ENCODE measurements around the gene FAM83G. TPM values are rescaled to one million over a fixed set of nuclear protein-coding genes. Genes with fewer than 3 reads are reported as not detected.

FAM83G gene
- total RNA-seq, 2 experiments from 2014 or later = 5.0 to 10.4 TPM

DNA sequence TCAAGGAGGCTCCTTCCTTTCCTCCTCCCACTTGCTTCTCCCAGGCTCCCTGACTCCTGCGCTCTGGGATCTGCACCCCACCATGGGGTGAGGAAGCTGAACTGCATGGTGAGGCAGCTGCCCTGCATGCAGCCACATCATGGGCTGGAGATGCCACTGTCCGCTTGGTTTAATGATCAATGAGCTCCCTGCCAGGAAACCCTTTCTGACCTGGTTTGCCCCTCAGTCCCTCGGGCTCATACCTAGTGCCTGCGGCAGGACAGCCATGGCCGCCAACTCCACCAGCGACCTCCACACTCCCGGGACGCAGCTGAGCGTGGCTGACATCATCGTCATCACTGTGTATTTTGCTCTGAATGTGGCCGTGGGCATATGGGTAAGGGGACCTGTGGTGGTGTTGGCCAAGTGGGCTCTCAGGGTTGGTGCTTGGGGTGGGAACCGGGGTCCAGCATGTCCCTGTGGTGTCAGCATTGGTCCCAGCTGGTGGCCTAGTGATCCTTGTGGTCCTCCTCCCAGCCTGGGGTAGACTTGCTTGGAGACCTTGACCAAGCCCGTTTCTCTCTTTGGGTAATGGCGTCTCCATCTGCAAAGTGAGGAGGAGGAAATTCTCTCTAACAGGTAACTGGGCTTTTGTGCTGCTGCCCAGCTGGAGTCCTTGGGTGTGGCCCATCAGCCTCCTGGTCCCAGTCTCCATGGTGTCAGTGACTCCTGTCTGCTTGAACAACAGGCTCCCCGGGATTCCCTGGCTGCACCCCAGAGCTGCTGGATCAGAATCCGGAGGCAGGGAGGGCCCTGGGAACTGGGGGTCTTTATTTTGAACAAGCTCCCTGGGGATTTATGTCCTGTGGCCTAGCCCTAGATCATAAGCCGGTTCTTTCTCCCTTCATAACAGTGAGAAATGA lies 52.4 kb downstream of the FAM83G start, which contains the start of gene SLC5A10:
TSS of gene SLC5A10 (plus strand) at position 225 of the 902 bp plus-strand sequence. CDS start at position 266, 41 bp downstream.
- POLR2A ChIA-PET = no interaction called here
- no peaks in the 10 kb centered on the region for H3K9me2 ChIP-seq (ENCODE audit: insufficient read depth, low read length)
- no peak within 1 kb of the TSS for H2AFZ ChIP-seq (ENCODE audit: low read length)
- no peaks in the 10 kb centered on the region for H3K9me3 ChIP-seq (ENCODE audit: low read length)
- no peak within 1 kb of the TSS for H3K27ac ChIP-seq (ENCODE audit: low read depth, low read length, poor library complexity, severe bottlenecking)
- BruUV-seq (replicated peaks) = no TSS peak
- H4K20me1 ChIP-seq (ENCODE audit: insufficient read depth, low read length) = no peaks in the 10 kb centered on the region
- H3K79me2 ChIP-seq (ENCODE audit: insufficient read depth, low read depth, low read length) = no peaks in the 10 kb centered on the region
- no peak for DNase-seq (ENCODE audit: low spot score)
- CTCF ChIA-PET (ENCODE audit: unreplicated experiment) = no interaction called here
- H3K4me1 ChIP-seq (ENCODE audit: insufficient read depth, low read length, poor library complexity, severe bottlenecking) = no peaks in the 10 kb centered on the region
- no peak within 1 kb of the TSS for H3K4me3 ChIP-seq (ENCODE audit: low read depth, low read length, poor library complexity, severe bottlenecking)
- intact Hi-C loops (cut with micrococcal nuclease; ENCODE audit: unreplicated experiment) = no loop called here
- TF ChIP-seq, protein P1, sequence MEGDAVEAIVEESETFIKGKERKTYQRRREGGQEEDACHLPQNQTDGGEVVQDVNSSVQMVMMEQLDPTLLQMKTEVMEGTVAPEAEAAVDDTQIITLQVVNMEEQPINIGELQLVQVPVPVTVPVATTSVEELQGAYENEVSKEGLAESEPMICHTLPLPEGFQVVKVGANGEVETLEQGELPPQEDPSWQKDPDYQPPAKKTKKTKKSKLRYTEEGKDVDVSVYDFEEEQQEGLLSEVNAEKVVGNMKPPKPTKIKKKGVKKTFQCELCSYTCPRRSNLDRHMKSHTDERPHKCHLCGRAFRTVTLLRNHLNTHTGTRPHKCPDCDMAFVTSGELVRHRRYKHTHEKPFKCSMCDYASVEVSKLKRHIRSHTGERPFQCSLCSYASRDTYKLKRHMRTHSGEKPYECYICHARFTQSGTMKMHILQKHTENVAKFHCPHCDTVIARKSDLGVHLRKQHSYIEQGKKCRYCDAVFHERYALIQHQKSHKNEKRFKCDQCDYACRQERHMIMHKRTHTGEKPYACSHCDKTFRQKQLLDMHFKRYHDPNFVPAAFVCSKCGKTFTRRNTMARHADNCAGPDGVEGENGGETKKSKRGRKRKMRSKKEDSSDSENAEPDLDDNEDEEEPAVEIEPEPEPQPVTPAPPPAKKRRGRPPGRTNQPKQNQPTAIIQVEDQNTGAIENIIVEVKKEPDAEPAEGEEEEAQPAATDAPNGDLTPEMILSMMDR (conservative IDR thresholded peaks at IDR 0.05; ENCODE audit: low read length) = peak; percentile 26; the same call in 1 of the 2 replicates
- TF ChIP-seq EZH2phosphoT487 (IDR thresholded peaks at IDR 0.05; ENCODE audit: borderline replicate concordance, low read depth, low read length) = no peak
- H3K4me2 ChIP-seq (ENCODE audit: low read length) = no peak within 1 kb of the TSS
- H3K36me3 ChIP-seq (ENCODE audit: insufficient read depth, low read length) = no peaks in the 10 kb centered on the region

DNA sequence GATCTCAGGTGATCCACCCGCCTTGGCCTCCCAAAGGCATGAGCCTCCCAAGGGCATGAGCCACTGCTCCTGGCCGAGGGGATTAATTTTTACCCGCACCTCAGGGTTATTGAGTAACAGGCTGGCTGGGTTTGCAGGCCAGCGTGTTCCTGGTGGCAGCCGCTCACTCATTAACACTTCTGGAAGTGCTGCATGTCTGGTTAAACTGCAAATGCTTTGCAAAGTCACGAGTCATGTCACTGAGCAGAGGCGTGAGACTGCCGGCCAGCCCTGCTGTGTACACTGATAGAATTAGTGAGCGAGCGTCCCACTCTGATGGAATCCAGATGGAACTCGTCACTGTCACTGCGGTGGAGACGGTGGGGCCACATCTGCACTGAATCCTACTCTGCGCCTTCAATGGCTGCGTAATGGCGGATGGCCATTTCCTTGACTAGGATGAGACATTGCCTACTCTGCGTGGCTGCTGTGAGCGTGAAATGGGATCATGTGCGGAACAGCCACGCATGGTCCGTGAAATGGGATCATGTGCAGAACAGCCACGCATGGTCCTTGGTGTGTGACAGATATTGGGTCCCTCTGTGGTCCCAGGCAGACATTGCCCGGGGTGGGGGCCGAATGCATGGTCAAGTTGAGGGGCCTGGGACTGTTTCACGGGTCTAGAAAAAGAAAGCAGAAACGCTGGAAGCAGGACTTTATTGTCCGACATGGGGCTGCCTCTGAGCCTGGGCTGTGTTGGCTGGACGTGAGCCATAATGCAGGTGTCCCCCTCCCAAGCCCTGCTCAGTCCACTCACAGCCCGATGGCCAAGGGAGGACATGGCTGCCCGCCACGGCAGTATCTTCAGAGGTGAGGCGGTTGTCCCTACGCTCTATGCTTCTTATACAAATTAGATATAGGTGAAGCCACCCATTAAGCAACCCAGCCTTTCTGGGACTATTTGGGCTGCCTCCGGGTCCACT lies 53.3 kb downstream of the FAM83G start:
- POLR2A ChIA-PET = no interaction called here
- intact Hi-C loops (cut with micrococcal nuclease; ENCODE audit: unreplicated experiment) = no loop called here
- CTCF ChIA-PET (ENCODE audit: unreplicated experiment) = no interaction called here

More for the DNA sequence above, 53.3 kb downstream of the FAM83G start:
- Histone ChIP-seq H3K4me3 (ENCODE audit: low read depth, low read length, poor library complexity, severe bottlenecking) (no peak overlapping the region), H3K79me2 (ENCODE audit: insufficient read depth, low read depth, low read length) (no peaks in the 10 kb centered on the region), H3K9me3 (ENCODE audit: low read length) (no peaks in the 10 kb centered on the region), H2AFZ (ENCODE audit: low read length) (no peak overlapping the region), H3K4me2 (ENCODE audit: low read length) (no peak overlapping the region), H3K9me2 (ENCODE audit: insufficient read depth, low read length) (no peaks in the 10 kb centered on the region), H3K4me1 (ENCODE audit: insufficient read depth, low read length, poor library complexity, severe bottlenecking) (no peaks in the 10 kb centered on the region), H4K20me1 (ENCODE audit: insufficient read depth, low read length) (no peaks in the 10 kb centered on the region), H3K36me3 (ENCODE audit: insufficient read depth, low read length) (no peaks in the 10 kb centered on the region), H3K27ac (ENCODE audit: low read depth, low read length, poor library complexity, severe bottlenecking) (no peak overlapping the region)
- no TSS peak for BruUV-seq (replicated peaks)
- TF ChIP-seq, protein P1 (conservative IDR thresholded peaks at IDR 0.05; ENCODE audit: low read length) = no peak
- TF ChIP-seq EZH2phosphoT487 (IDR thresholded peaks at IDR 0.05; ENCODE audit: borderline replicate concordance, low read depth, low read length) = no peak
- no peak for DNase-seq (ENCODE audit: low spot score)
